GM12878 (cell line): ENCODE results near the gene TBCD.

ENCODE experiments used
- BACH1 ChIP-seq: fragments of 450-650 bp; IDR thresholded peaks from 2 replicates; pipeline ENCODE4 v1.6.1; 2017; ENCODE audit warnings: mild to moderate bottlenecking, borderline replicate concordance
- BCL11A ChIP-seq: IDR thresholded peaks from 2 replicates; pipeline ENCODE4 v1.6.1; 2011; ENCODE audit warnings: low read depth, low read length
- CHD1 ChIP-seq: IDR thresholded peaks from 2 replicates; pipeline ENCODE4 v1.6.1; 2012; ENCODE audit warnings: low read depth, low read length, improper control_type of control experiment
- HDAC2 ChIP-seq: fragments of 200-600 bp; sonication (generic); IDR thresholded peaks from 2 replicates; pipeline ENCODE4 v1.6.1; 2017
- NFYA ChIP-seq: IDR thresholded peaks from 2 replicates; pipeline ENCODE4 v1.6.1; 2011; ENCODE audit warnings: low read depth, mild to moderate bottlenecking, low read length, improper control_type of control experiment, borderline replicate concordance
- NRF1 ChIP-seq: conservative IDR thresholded peaks from 2 replicates; pipeline ENCODE4 v1.6.1; 2011; ENCODE audit warnings: mild to moderate bottlenecking, low read depth, low read length, improper control_type of control experiment
- POLR2A ChIP-seq: IDR thresholded peaks from 2 replicates; pipeline ENCODE4 v1.6.1; 2011; ENCODE audit warnings: low read depth, mild to moderate bottlenecking, low read length
- POLR2AphosphoS5 ChIP-seq: IDR thresholded peaks from 2 replicates; pipeline ENCODE4 v1.6.1; 2011; ENCODE audit warnings: mild to moderate bottlenecking, low read length, inconsistent platforms
- RUNX3 ChIP-seq: IDR thresholded peaks from 2 replicates; pipeline ENCODE4 v1.6.1; 2012; ENCODE audit warnings: low read length, inconsistent platforms
- SP1 ChIP-seq: IDR thresholded peaks from one replicate; pipeline ENCODE4 v1.6.1; 2011; ENCODE audit warnings: low read depth, low read length
- ZNF274 ChIP-seq: IDR thresholded peaks from one replicate; pipeline ENCODE4 v1.8.0; 2011; ENCODE audit not compliant: insufficient read length, insufficient read depth
- TF ChIP-seq, protein P1 (sequence below), 3 experiments: IDR thresholded peaks in 2 of 3; conservative IDR thresholded peaks in 1 of 3; 2 replicates each; pipeline ENCODE4 v1.5.1; 2011; ENCODE audit warnings: low read depth in 3 of 3, low read length in 3 of 3, mild to moderate bottlenecking in 3 of 3, control low read depth in 2 of 3, moderate library complexity in 2 of 3, inconsistent platforms in 1 of 3, mixed read lengths in 1 of 3; ENCODE audit not compliant: control insufficient read depth in 2 of 3, insufficient read depth in 1 of 3; ENCODE audit errors: extremely low read depth in 1 of 3
- TF ChIP-seq, protein P2 (sequence below): IDR thresholded peaks from 2 replicates; pipeline ENCODE4 v1.6.1; 2012; ENCODE audit warnings: mild to moderate bottlenecking, low read depth, low read length
- TF ChIP-seq, protein P3 (sequence below): IDR thresholded peaks from 2 replicates; pipeline ENCODE4 v1.6.1; 2011; ENCODE audit warnings: mild to moderate bottlenecking, low read depth, low read length, moderate library complexity; ENCODE audit not compliant: insufficient replicate concordance

DNA sequence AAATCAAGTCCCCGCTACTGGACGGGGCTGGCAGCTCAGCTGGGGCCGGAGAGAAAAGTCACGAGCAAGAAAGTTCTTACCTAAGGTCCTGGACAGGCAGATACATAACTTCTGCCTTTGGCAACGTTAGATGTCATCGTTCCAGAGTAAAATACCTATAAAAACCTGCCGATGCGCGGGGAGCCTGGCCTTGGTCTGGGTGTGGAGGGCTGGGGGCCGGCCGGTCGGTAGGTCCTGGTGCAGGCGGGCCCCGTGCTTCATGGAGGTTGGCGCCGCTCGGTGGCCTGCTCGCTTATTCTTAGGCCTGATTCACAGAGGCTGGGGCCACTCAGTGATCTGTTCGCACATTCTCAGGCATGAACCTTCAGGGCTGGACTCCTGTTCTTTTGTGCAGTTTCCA is 121.7 kb downstream of the TBCD start:
- TF ChIP-seq, protein P1, sequence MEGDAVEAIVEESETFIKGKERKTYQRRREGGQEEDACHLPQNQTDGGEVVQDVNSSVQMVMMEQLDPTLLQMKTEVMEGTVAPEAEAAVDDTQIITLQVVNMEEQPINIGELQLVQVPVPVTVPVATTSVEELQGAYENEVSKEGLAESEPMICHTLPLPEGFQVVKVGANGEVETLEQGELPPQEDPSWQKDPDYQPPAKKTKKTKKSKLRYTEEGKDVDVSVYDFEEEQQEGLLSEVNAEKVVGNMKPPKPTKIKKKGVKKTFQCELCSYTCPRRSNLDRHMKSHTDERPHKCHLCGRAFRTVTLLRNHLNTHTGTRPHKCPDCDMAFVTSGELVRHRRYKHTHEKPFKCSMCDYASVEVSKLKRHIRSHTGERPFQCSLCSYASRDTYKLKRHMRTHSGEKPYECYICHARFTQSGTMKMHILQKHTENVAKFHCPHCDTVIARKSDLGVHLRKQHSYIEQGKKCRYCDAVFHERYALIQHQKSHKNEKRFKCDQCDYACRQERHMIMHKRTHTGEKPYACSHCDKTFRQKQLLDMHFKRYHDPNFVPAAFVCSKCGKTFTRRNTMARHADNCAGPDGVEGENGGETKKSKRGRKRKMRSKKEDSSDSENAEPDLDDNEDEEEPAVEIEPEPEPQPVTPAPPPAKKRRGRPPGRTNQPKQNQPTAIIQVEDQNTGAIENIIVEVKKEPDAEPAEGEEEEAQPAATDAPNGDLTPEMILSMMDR (IDR thresholded peaks at IDR 0.05 in 2 of 3, conservative IDR thresholded peaks at IDR 0.05 in 1 of 3; ENCODE audit: control insufficient read depth in 2 of 3, extremely low read depth in 1 of 3, insufficient read depth in 1 of 3, low read depth in 3 of 3, low read length in 3 of 3), result no peak
- no peak for TF ChIP-seq SP1
- TF ChIP-seq BCL11A, result no peak
- no peak for TF ChIP-seq RUNX3
- TF ChIP-seq, protein P2, sequence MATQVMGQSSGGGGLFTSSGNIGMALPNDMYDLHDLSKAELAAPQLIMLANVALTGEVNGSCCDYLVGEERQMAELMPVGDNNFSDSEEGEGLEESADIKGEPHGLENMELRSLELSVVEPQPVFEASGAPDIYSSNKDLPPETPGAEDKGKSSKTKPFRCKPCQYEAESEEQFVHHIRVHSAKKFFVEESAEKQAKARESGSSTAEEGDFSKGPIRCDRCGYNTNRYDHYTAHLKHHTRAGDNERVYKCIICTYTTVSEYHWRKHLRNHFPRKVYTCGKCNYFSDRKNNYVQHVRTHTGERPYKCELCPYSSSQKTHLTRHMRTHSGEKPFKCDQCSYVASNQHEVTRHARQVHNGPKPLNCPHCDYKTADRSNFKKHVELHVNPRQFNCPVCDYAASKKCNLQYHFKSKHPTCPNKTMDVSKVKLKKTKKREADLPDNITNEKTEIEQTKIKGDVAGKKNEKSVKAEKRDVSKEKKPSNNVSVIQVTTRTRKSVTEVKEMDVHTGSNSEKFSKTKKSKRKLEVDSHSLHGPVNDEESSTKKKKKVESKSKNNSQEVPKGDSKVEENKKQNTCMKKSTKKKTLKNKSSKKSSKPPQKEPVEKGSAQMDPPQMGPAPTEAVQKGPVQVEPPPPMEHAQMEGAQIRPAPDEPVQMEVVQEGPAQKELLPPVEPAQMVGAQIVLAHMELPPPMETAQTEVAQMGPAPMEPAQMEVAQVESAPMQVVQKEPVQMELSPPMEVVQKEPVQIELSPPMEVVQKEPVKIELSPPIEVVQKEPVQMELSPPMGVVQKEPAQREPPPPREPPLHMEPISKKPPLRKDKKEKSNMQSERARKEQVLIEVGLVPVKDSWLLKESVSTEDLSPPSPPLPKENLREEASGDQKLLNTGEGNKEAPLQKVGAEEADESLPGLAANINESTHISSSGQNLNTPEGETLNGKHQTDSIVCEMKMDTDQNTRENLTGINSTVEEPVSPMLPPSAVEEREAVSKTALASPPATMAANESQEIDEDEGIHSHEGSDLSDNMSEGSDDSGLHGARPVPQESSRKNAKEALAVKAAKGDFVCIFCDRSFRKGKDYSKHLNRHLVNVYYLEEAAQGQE, result no peak
- TF ChIP-seq HDAC2, result no peak
- TF ChIP-seq ZNF274, result no peak
- no peak for TF ChIP-seq NFYA
- TF ChIP-seq NRF1, result no peak
- no peak for TF ChIP-seq CHD1
- TF ChIP-seq, protein P3, sequence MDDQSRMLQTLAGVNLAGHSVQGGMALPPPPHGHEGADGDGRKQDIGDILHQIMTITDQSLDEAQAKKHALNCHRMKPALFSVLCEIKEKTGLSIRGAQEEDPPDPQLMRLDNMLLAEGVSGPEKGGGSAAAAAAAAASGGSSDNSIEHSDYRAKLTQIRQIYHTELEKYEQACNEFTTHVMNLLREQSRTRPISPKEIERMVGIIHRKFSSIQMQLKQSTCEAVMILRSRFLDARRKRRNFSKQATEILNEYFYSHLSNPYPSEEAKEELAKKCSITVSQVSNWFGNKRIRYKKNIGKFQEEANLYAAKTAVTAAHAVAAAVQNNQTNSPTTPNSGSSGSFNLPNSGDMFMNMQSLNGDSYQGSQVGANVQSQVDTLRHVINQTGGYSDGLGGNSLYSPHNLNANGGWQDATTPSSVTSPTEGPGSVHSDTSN, result no peak
- no peak for TF ChIP-seq BACH1
- no peak for TF ChIP-seq POLR2A
- no peak for TF ChIP-seq POLR2AphosphoS5
